ENCODE results near the gene CELF1.

DNA sequence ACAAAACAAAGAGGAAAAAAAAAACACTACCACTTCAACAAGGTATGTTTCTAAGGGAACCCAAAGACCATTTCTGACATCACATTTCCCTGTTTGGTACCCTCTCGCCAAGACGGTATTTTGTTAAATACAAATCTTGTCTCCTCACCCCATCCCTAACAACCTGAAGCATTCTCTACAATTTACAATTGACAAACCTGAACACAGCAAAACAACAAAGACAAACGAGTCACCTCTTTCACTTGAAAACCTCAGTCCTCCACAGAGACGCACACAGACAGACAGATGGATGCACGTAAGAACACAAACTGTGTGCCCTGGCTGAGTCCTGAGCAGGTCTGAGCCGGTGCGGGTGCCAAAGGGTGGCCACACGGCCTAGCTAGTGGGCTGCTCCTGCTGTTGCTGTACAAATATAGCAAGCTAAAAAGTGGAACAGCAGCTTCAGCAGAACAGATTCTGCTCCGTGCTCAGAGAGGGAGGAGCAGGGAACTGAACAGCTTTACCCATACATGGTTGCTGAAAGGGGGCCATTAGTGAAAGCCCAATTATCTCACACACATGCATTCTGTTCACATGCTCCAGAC is 28.5 kb downstream of the CELF1 start:
- TF ChIP-seq, protein P1, sequence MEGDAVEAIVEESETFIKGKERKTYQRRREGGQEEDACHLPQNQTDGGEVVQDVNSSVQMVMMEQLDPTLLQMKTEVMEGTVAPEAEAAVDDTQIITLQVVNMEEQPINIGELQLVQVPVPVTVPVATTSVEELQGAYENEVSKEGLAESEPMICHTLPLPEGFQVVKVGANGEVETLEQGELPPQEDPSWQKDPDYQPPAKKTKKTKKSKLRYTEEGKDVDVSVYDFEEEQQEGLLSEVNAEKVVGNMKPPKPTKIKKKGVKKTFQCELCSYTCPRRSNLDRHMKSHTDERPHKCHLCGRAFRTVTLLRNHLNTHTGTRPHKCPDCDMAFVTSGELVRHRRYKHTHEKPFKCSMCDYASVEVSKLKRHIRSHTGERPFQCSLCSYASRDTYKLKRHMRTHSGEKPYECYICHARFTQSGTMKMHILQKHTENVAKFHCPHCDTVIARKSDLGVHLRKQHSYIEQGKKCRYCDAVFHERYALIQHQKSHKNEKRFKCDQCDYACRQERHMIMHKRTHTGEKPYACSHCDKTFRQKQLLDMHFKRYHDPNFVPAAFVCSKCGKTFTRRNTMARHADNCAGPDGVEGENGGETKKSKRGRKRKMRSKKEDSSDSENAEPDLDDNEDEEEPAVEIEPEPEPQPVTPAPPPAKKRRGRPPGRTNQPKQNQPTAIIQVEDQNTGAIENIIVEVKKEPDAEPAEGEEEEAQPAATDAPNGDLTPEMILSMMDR (IDR thresholded peaks at IDR 0.05) = no peak
- TF ChIP-seq JUND (IDR thresholded peaks at IDR 0.05) (no peak), POLR2AphosphoS5 (IDR thresholded peaks at IDR 0.05; ENCODE audit: low read depth, low read length) (no peak), ELF1 (IDR thresholded peaks at IDR 0.05) (no peak), EZH2phosphoT487 (IDR thresholded peaks at IDR 0.05; ENCODE audit: borderline replicate concordance, low read depth) (no peak), MEF2A (IDR thresholded peaks at IDR 0.05; ENCODE audit: borderline replicate concordance, low read depth) (no peak), CHD2 (IDR thresholded peaks at IDR 0.05; ENCODE audit: low read length, partially characterized antibody) (no peak), TEAD4 (IDR thresholded peaks at IDR 0.05; ENCODE audit: borderline replicate concordance, insufficient read depth) (no peak)
- TF ChIP-seq, protein P2, sequence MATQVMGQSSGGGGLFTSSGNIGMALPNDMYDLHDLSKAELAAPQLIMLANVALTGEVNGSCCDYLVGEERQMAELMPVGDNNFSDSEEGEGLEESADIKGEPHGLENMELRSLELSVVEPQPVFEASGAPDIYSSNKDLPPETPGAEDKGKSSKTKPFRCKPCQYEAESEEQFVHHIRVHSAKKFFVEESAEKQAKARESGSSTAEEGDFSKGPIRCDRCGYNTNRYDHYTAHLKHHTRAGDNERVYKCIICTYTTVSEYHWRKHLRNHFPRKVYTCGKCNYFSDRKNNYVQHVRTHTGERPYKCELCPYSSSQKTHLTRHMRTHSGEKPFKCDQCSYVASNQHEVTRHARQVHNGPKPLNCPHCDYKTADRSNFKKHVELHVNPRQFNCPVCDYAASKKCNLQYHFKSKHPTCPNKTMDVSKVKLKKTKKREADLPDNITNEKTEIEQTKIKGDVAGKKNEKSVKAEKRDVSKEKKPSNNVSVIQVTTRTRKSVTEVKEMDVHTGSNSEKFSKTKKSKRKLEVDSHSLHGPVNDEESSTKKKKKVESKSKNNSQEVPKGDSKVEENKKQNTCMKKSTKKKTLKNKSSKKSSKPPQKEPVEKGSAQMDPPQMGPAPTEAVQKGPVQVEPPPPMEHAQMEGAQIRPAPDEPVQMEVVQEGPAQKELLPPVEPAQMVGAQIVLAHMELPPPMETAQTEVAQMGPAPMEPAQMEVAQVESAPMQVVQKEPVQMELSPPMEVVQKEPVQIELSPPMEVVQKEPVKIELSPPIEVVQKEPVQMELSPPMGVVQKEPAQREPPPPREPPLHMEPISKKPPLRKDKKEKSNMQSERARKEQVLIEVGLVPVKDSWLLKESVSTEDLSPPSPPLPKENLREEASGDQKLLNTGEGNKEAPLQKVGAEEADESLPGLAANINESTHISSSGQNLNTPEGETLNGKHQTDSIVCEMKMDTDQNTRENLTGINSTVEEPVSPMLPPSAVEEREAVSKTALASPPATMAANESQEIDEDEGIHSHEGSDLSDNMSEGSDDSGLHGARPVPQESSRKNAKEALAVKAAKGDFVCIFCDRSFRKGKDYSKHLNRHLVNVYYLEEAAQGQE (IDR thresholded peaks at IDR 0.05; ENCODE audit: low read depth, low read length) = no peak
- TF ChIP-seq, protein P3, sequence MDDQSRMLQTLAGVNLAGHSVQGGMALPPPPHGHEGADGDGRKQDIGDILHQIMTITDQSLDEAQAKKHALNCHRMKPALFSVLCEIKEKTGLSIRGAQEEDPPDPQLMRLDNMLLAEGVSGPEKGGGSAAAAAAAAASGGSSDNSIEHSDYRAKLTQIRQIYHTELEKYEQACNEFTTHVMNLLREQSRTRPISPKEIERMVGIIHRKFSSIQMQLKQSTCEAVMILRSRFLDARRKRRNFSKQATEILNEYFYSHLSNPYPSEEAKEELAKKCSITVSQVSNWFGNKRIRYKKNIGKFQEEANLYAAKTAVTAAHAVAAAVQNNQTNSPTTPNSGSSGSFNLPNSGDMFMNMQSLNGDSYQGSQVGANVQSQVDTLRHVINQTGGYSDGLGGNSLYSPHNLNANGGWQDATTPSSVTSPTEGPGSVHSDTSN (IDR thresholded peaks at IDR 0.05) = no peak
